OCI-LY7 (cell line): ENCODE data around the gene TJP2.

ENCODE experiments used
- CTCF ChIP-seq: fragments of 200-600 bp; sonication (generic); conservative IDR thresholded peaks from 2 replicates; pipeline ENCODE4 v1.5.1; 2014; ENCODE audit warnings: mild to moderate bottlenecking, antibody characterized with exemption, low read length, moderate library complexity, mixed read lengths
- EZH2phosphoT487 ChIP-seq: fragments of 200-600 bp; sonication (generic); IDR thresholded peaks from 2 replicates; pipeline ENCODE4 v1.6.1; 2018; ENCODE audit warnings: low read depth, borderline replicate concordance, mild to moderate bottlenecking, mixed run types, antibody characterized with exemption, low read length, moderate library complexity, mixed read lengths

GRCh38 chr9:69132361-69132760 lies 41.7 kb upstream of the TJP2 start:
- TF ChIP-seq CTCF (no peak), EZH2phosphoT487 (no peak)
